T-helper 1 cell treated with Interleukin-12 subunit alpha and Interleukin-12 subunit beta and Interleukin-4 antibody, amounts not matched to agents 30 μg/mL and 1 μg/mL, for 36 hours (primary cell): ENCODE measurements around the gene BPIFA1.

Experiments used
- H3K27ac Mint-ChIP-seq: one replicate; pipeline ENCODE4 v1.8.0; 2021; ENCODE audit warnings: mild to moderate bottlenecking, mixed read lengths
- H3K27me3 Mint-ChIP-seq: one replicate; pipeline ENCODE4 v1.8.0; 2021; ENCODE audit warnings: low read depth, mixed read lengths
- H3K36me3 Mint-ChIP-seq: one replicate; pipeline ENCODE4 v1.8.0; 2021; ENCODE audit warnings: low read depth, mixed read lengths
- H3K4me1 Mint-ChIP-seq: one replicate; pipeline ENCODE4 v1.8.0; 2021; ENCODE audit warnings: low read depth, mixed read lengths
- H3K4me3 Mint-ChIP-seq: one replicate; pipeline ENCODE4 v1.8.0; 2021; ENCODE audit warnings: mild to moderate bottlenecking, moderate library complexity, mixed read lengths
- H3K9me3 Mint-ChIP-seq: one replicate; pipeline ENCODE4 v1.8.0; 2021; ENCODE audit warnings: mixed read lengths

BPIFA1 gene

DNA sequence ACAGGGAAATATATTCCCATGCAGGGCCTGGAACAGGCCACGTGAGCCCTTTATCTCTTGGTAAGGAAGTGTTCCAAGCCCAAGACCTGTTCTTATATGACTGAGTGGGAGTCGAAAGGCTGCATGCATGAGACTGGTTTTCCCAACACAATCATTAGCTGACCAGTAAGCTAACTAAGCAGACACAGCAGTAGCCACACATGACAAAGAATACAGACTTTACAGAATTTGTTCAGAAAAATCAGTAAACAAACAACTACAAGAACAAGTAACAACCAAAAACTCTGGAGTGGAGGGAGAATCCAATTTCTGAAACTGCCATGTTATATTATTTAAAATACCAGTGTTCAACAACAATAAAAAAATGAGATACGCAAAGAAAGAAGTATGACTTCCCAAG is 16.7 kb downstream of the BPIFA1 start:
- peaks cover 14% of the 10 kb centered on the region for H3K27me3 Mint-ChIP-seq
- no peaks in the 10 kb centered on the region for H3K9me3 Mint-ChIP-seq
- no peaks in the 10 kb centered on the region for H3K4me1 Mint-ChIP-seq
- H3K27ac Mint-ChIP-seq = no peak overlapping the region
- H3K36me3 Mint-ChIP-seq = no peaks in the 10 kb centered on the region
- H3K4me3 Mint-ChIP-seq = no peak overlapping the region

DNA sequence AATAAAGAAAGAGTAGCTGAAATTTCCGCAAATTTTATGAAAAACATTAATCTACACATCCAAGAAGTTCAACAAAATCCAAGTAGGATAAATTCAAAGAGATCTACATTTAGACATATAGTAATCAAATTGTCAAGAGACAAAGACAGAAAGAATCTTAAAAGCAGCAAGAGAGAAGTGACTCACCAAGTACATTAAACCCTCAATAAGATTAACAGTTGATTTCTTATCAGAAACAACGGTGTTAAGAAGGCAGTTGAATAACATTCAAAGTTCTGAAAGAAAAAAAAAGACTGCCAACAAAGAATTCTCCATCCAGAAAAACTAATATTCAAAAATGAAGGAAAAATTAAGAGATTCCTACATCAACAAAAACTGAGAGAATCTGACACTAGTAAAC is 19.2 kb downstream of the BPIFA1 start:
- peaks cover 14% of the 10 kb centered on the region for H3K27me3 Mint-ChIP-seq
- no peaks in the 10 kb centered on the region for H3K36me3 Mint-ChIP-seq
- no peak overlapping the region for H3K27ac Mint-ChIP-seq
- no peak overlapping the region for H3K4me3 Mint-ChIP-seq
- H3K9me3 Mint-ChIP-seq = no peaks in the 10 kb centered on the region
- no peaks in the 10 kb centered on the region for H3K4me1 Mint-ChIP-seq

DNA sequence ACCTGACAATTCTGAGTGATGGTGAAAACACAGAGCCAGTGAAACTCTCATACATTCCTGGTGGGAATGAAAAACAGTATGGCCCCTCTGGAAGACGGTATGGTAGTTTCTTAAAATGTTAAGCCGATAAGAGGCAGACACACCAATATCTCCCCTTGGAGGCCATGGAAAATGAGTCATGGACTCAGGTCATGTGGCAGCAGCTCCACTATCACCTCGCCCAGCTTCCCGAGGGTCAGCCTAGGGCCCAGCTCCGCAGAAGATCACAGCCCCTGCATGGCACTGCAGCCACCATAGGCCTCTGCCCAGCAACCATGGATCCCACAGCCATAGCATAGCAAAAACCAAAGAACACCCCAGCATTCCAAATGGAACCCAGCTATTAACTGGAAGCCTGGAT is 21.4 kb downstream of the BPIFA1 start:
- Mint-ChIP-seq H3K27me3 (peaks cover 22% of the 10 kb centered on the region), H3K4me3 (no peak overlapping the region), H3K36me3 (no peaks in the 10 kb centered on the region), H3K4me1 (no peaks in the 10 kb centered on the region), H3K9me3 (no peaks in the 10 kb centered on the region), H3K27ac (no peak overlapping the region)

DNA sequence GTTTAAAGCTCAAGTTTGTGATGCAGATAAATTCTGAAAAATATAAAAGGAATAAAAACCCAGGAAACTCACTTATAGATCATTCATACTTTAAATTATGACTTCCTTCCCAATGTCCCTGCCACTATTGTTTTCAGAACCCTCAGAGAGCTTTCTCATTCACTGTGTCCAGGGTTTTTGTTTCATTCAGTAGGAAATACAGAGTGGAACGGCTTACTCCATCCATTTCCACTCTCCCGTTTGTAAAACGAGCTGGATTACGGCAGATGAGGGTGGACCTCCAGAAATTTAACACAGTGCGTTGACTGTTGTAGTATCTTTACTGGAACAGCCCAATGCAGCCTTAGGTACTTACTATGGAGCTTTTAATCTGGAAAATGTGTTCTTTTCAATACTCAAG is 23.6 kb downstream of the BPIFA1 start:
- Mint-ChIP-seq H3K4me1 (no peaks in the 10 kb centered on the region), H3K36me3 (no peaks in the 10 kb centered on the region), H3K4me3 (no peak overlapping the region), H3K9me3 (no peaks in the 10 kb centered on the region), H3K27ac (no peak overlapping the region), H3K27me3 (peaks cover 19% of the 10 kb centered on the region)

DNA sequence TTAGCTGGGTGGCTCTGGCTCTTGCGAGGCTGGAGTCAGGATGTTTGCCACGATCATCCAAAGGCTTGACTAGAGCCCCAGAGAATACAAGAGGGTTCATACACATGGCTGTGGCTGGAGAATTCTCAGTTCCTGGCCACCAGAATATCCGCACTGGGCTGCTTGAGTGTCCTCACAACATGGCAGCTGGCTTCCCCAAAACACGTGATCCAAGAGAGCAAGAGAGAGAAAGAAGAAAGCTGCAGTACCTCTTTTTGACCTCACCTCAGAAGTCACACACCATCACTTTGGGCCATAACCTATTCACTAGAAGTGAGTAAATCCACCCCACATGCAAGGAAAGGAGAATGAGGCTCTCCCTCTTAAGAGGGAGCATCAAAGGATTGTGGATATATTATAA is 25.7 kb downstream of the BPIFA1 start:
- Mint-ChIP-seq H3K36me3 (no peaks in the 10 kb centered on the region), H3K4me3 (no peak overlapping the region), H3K4me1 (no peaks in the 10 kb centered on the region), H3K9me3 (no peaks in the 10 kb centered on the region), H3K27ac (no peak overlapping the region), H3K27me3 (peaks cover 11% of the 10 kb centered on the region)

- Mint-ChIP-seq H3K9me3 (no peaks in the 10 kb centered on the region), H3K36me3 (no peaks in the 10 kb centered on the region), H3K27me3 (peaks cover 8% of the 10 kb centered on the region), H3K4me3 (no peak overlapping the region), H3K27ac (no peak overlapping the region), H3K4me1 (no peaks in the 10 kb centered on the region)
These were observed 26.9 kb downstream of the BPIFA1 start for GRCh38 chr20:33262658-33263065.

GRCh38 chr20:33263784-33264183 is 28.0 kb downstream of the BPIFA1 start:
- H3K9me3 Mint-ChIP-seq = no peaks in the 10 kb centered on the region
- H3K27me3 Mint-ChIP-seq = peaks cover 12% of the 10 kb centered on the region
- no peaks in the 10 kb centered on the region for H3K36me3 Mint-ChIP-seq
- no peaks in the 10 kb centered on the region for H3K4me1 Mint-ChIP-seq
- H3K27ac Mint-ChIP-seq = no peak overlapping the region
- H3K4me3 Mint-ChIP-seq = no peak overlapping the region

GRCh38 chr20:33267701-33268100 is 31.9 kb downstream of the BPIFA1 start:
- Mint-ChIP-seq H3K9me3 (no peaks in the 10 kb centered on the region), H3K4me3 (no peak overlapping the region), H3K4me1 (no peaks in the 10 kb centered on the region), H3K27me3 (peaks cover 4% of the 10 kb centered on the region), H3K27ac (no peak overlapping the region), H3K36me3 (no peaks in the 10 kb centered on the region)

GRCh38 chr20:33272155-33272873 is 36.5 kb downstream of the BPIFA1 start:
- H3K9me3 Mint-ChIP-seq = no peaks in the 10 kb centered on the region
- H3K4me1 Mint-ChIP-seq = no peaks in the 10 kb centered on the region
- H3K36me3 Mint-ChIP-seq = no peaks in the 10 kb centered on the region
- no peak overlapping the region for H3K27ac Mint-ChIP-seq
- H3K27me3 Mint-ChIP-seq = peaks cover 8% of the 10 kb centered on the region
- H3K4me3 Mint-ChIP-seq = no peak overlapping the region

DNA sequence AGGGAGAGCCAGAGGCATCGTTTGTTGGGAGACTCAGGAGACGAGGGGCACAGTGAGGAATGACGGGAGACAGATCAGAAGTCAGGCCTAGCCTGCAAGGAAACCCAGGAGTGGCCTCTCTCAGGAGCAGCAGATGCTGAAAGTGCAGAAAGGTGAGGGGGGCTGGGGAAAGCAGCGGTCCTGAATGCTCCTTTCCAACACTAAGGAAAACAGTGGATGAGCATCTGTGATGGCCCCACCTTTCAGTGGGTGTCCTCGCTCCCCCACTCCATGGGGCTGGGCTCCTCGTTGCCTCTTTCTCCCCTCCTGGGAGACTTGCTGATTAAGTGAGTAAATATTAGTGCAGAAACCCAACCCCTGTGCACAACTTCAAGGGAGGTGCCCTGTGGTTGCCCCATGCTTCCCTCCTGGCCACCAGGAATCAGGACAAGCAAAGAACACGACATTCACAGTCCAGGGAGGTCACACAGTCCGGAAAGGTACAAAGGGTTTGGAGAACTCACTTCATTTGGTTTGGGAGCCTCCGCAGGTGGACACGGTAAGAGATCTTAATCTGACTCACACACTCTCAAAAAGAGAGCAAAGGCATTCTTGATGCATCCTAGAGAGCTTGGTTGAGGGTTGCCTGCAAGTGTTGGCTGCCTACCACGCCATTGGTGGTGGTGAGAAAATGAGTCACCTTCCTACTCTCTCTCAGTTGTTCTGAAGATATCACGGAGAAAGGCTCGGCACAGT is 37.5 kb downstream of the BPIFA1 start:
- Mint-ChIP-seq H3K27me3 (peaks cover 4% of the 10 kb centered on the region), H3K36me3 (no peaks in the 10 kb centered on the region), H3K27ac (no peak overlapping the region), H3K4me1 (no peaks in the 10 kb centered on the region), H3K9me3 (no peaks in the 10 kb centered on the region), H3K4me3 (no peak overlapping the region)

DNA sequence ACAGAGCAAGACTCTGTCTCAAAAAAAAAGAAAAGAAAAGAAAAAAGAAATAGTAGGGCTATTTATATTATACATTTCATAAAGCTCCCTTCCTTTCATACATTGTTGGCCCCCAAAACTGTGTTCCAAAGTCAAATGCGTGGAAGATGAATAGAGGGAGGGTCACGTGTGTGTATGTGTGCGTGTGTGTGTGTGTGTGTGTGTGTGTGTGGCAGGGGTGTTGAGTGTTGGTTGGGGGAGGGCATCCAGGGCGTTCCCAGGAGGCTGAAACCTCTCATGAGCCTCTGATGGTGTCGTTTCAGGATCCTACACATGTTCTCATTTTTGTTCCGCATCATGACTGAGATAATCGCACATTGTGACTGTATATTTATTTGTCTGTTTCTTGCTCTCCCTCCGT is 39.4 kb downstream of the BPIFA1 start:
- Mint-ChIP-seq H3K36me3 (no peaks in the 10 kb centered on the region), H3K4me3 (no peak overlapping the region), H3K27me3 (peaks cover 4% of the 10 kb centered on the region), H3K9me3 (no peaks in the 10 kb centered on the region), H3K27ac (no peak overlapping the region), H3K4me1 (no peaks in the 10 kb centered on the region)

- no peak overlapping the region for H3K27ac Mint-ChIP-seq
- H3K36me3 Mint-ChIP-seq = no peaks in the 10 kb centered on the region
- H3K27me3 Mint-ChIP-seq = peaks cover 4% of the 10 kb centered on the region
- H3K4me3 Mint-ChIP-seq = no peak overlapping the region
- no peaks in the 10 kb centered on the region for H3K4me1 Mint-ChIP-seq
- H3K9me3 Mint-ChIP-seq = no peaks in the 10 kb centered on the region
These were observed 40.1 kb downstream of the BPIFA1 start for GRCh38 chr20:33275871-33276270.

GRCh38 chr20:33276303-33277113 is 40.7 kb downstream of the BPIFA1 start:
- Mint-ChIP-seq H3K9me3 (no peaks in the 10 kb centered on the region), H3K4me3 (no peak overlapping the region), H3K36me3 (no peaks in the 10 kb centered on the region)

DNA sequence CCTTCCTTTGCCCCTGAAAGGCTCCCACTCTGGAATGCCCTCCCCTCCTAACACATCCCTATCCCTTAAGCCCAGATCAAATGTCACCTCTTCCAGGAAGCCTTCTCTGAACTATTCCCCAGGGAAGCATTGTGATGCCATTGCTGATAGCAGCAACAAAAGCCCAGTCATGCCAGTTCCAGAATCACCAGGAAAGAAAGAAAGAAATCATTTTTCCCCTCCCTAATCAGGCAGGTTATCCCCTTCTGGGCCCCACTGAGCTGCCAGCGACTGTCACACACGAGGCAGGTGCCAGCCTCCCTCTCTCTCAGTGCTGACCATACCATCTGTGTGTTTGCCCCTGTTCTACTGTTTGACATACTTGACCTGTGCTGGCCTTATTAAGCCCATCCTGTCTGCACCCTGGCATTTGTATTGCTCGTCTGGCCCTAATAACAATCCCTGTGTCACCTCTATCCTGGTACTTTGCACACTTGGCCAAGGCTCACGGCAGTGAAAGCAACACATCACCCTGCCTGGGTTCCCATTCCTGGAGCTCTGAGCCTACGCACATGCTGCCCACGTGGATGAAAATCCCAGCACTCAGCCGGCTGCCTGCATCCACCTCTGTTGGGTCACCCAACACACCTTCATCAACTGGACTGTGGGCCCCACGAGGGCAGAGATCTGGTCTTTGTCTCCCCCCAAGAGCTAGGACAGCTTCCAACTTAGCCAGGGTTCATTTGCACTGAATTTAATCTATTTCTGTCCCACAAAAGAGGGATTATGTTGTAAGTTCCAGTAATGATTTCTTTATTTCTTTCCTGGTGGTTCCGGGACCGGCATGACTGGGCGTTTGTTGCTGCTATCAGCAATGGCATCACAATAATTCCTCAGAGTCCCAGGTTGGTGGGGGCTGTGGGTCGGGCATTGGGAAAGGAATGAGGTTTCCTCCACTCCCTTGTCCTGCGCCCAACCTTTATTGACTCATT is 42.0 kb downstream of the BPIFA1 start:
- no peaks in the 10 kb centered on the region for H3K36me3 Mint-ChIP-seq
- peaks cover 4% of the 10 kb centered on the region for H3K27me3 Mint-ChIP-seq
- H3K27ac Mint-ChIP-seq = no peak overlapping the region
- no peak overlapping the region for H3K4me3 Mint-ChIP-seq
- H3K9me3 Mint-ChIP-seq = no peaks in the 10 kb centered on the region
- no peaks in the 10 kb centered on the region for H3K4me1 Mint-ChIP-seq

More at GRCh38 chr20:33276303-33277113, 40.7 kb downstream of the BPIFA1 start:
- H3K27me3 Mint-ChIP-seq = peaks cover 4% of the 10 kb centered on the region
- no peak overlapping the region for H3K27ac Mint-ChIP-seq
- no peaks in the 10 kb centered on the region for H3K4me1 Mint-ChIP-seq
